OCI-LY3 (cell line): ENCODE data around the gene MEF2B.
"Not testable (repeated sequence)": the region's sequence is repeated elsewhere in the genome, so short reads cannot be mapped to it uniquely, and the experiment has no call there.

Experiments
- H2AFZ ChIP-seq: fragments of 200-600, 300-600 bp; shearing (Covaris generic); 2 replicates; pipeline ENCODE4 v1.6.0; 2014; ENCODE audit warnings: antibody characterized with exemption, low read depth, low read length
- H3K27ac ChIP-seq: fragments of 200-600, 300-600 bp; sonication (generic); 2 replicates; pipeline ENCODE4 v1.5.1; 2014; ENCODE audit warnings: mild to moderate bottlenecking, low read length, moderate library complexity, mixed read lengths
- H3K27me3 ChIP-seq: fragments of 200-600, 300-600 bp; sonication (generic); 2 replicates; pipeline ENCODE4 v1.6.1; 2014; ENCODE audit warnings: low read depth, low read length, mixed read lengths
- H3K36me3 ChIP-seq: fragments of 200-600, 300-600 bp; sonication (generic); replicated peaks from 2 replicates; pipeline ENCODE3; 2014; ENCODE audit warnings: low read depth, low read length, mixed read lengths
- H3K4me1 ChIP-seq: fragments of 300-600, 200-600 bp; sonication (generic); 2 replicates; pipeline ENCODE4 v1.6.1; 2014; ENCODE audit warnings: low read length, mixed read lengths
- H3K4me2 ChIP-seq: fragments of 200-600, 300-600 bp; sonication (generic); 2 replicates; pipeline ENCODE4 v1.6.1; 2014; ENCODE audit warnings: low read length, mixed read lengths
- H3K4me3 ChIP-seq: fragments of 300-600, 200-600 bp; sonication (generic); 2 replicates; pipeline ENCODE4 v1.5.1; 2014; ENCODE audit warnings: antibody characterized with exemption, mild to moderate bottlenecking, low read length, moderate library complexity
- H3K79me2 ChIP-seq: fragments of 300-600, 200-600 bp; shearing (Covaris generic); 2 replicates; pipeline ENCODE4 v1.6.1; 2014; ENCODE audit warnings: mild to moderate bottlenecking, low read length, mixed read lengths
- H3K9ac ChIP-seq: fragments of 300-600, 200-600 bp; shearing (Covaris generic); 2 replicates; pipeline ENCODE4 v1.6.0; 2014; ENCODE audit warnings: mild to moderate bottlenecking, low read length, moderate library complexity
- H3K9me3 ChIP-seq: fragments of 200-600, 300-600 bp; shearing (Covaris generic); 2 replicates; pipeline ENCODE4 v1.6.1; 2014; ENCODE audit warnings: low read length, mixed read lengths; ENCODE audit not compliant: insufficient read depth
- H4K20me1 ChIP-seq: fragments of 200-600, 300-600 bp; sonication (generic); 2 replicates; pipeline ENCODE4 v1.6.1; 2016; ENCODE audit warnings: low read length, mixed read lengths; ENCODE audit not compliant: insufficient read depth
- CTCF ChIP-seq: fragments of 200-600, 300-600 bp; sonication (generic); IDR thresholded peaks from 2 replicates; pipeline ENCODE4 v1.5.1; 2014; ENCODE audit warnings: antibody characterized with exemption, low read length, low read depth
- EZH2phosphoT487 ChIP-seq: fragments of 200-600 bp; shearing (Covaris generic); IDR thresholded peaks from 2 replicates; pipeline ENCODE4 v1.6.1; 2018; ENCODE audit warnings: antibody characterized with exemption, mixed run types, low read depth

MEF2B gene

GRCh38 chr19:19105365-19106055, 64.6 kb downstream of the MEF2B start:
- no peaks in the 10 kb centered on the region for H3K79me2 ChIP-seq
- no peaks in the 10 kb centered on the region for H3K27me3 ChIP-seq
- TF ChIP-seq CTCF (no peak), EZH2phosphoT487 (no peak)
- H2AFZ ChIP-seq: no peak overlapping the region
- no peak overlapping the region for H3K9ac ChIP-seq
- no peaks in the 10 kb centered on the region for H3K4me1 ChIP-seq
- H3K36me3 ChIP-seq: no peaks in the 10 kb centered on the region
- H3K9me3 ChIP-seq: no peaks in the 10 kb centered on the region
- no peak overlapping the region for H3K27ac ChIP-seq
- H3K4me3 ChIP-seq: no peak overlapping the region
- no peaks in the 10 kb centered on the region for H4K20me1 ChIP-seq
- no peak overlapping the region for H3K4me2 ChIP-seq

GRCh38 chr19:19103167-19103566, 66.9 kb downstream of the MEF2B start:
- Histone ChIP-seq H3K9me3 (no peaks in the 10 kb centered on the region), H3K36me3 (no peaks in the 10 kb centered on the region), H3K9ac (no peak overlapping the region), H3K79me2 (no peaks in the 10 kb centered on the region), H4K20me1 (no peaks in the 10 kb centered on the region), H3K4me3 (no peak overlapping the region), H2AFZ (no peak overlapping the region), H3K4me2 (no peak overlapping the region), H3K27ac (no peak overlapping the region), H3K4me1 (no peaks in the 10 kb centered on the region), H3K27me3 (no peaks in the 10 kb centered on the region)
- TF ChIP-seq EZH2phosphoT487 (no peak), CTCF (no peak)

- not testable (repeated sequence) for H3K4me1 ChIP-seq
These were observed 67.5 kb downstream of the MEF2B start for GRCh38 chr19:19102566-19102965.

GRCh38 chr19:19101540-19101939, 68.5 kb downstream of the MEF2B start:
- Histone ChIP-seq H3K4me2 (no peak overlapping the region), H3K27ac (no peak overlapping the region), H4K20me1 (no peaks in the 10 kb centered on the region), H3K4me1 (no peaks in the 10 kb centered on the region), H3K27me3 (no peaks in the 10 kb centered on the region), H3K36me3 (no peaks in the 10 kb centered on the region), H3K79me2 (no peaks in the 10 kb centered on the region), H3K9me3 (no peaks in the 10 kb centered on the region), H2AFZ (no peak overlapping the region), H3K4me3 (no peak overlapping the region), H3K9ac (no peak overlapping the region)
- TF ChIP-seq CTCF (no peak), EZH2phosphoT487 (no peak)

More at GRCh38 chr19:19102566-19102965, 67.5 kb downstream of the MEF2B start:
- H3K27me3 ChIP-seq, H3K4me2 ChIP-seq, H3K4me3 ChIP-seq, H3K9me3 ChIP-seq, H2AFZ ChIP-seq, H3K9ac ChIP-seq, H3K36me3 ChIP-seq, H3K27ac ChIP-seq, H3K79me2 ChIP-seq, H4K20me1 ChIP-seq: not testable (repeated sequence)
